GM19023 (cell line): Measurements from ENCODE around the gene TMCC2.

Experiments used
- ATAC-seq: cut with Tn5 transposase; IDR thresholded peaks from one replicate; pipeline ENCODE4 v1.9.1; 2021; ENCODE audit warnings: mild to moderate bottlenecking, moderate library complexity; ENCODE audit not compliant: unreplicated experiment

Gene TMCC2

DNA sequence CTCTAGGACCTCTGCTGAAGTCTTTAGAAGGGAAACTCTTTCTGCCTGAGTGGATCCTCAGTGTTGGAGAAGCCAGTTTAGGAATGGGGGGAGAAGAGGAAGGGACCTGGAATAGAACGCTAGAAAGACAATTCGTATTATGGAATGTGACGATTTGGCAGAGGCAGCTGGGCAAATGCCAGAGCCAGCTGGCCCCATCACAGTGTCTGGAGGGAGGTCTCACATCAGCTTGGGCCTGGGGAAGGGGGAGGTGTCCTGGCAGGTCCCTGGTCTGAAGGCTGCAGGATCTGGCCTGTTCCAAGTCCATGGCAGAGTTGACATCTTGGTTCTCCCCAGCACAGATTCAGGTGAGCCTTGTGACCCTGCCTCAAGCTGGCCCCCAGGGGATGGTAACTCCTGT, 11.3 kb downstream of the TMCC2 start:
- no peak for ATAC-seq

GRCh38 chr1:205240118-205240517, 12.4 kb downstream of the TMCC2 start:
- no peak for ATAC-seq

GRCh38 chr1:205240569-205240968, 12.8 kb downstream of the TMCC2 start:
- ATAC-seq, result no peak

DNA sequence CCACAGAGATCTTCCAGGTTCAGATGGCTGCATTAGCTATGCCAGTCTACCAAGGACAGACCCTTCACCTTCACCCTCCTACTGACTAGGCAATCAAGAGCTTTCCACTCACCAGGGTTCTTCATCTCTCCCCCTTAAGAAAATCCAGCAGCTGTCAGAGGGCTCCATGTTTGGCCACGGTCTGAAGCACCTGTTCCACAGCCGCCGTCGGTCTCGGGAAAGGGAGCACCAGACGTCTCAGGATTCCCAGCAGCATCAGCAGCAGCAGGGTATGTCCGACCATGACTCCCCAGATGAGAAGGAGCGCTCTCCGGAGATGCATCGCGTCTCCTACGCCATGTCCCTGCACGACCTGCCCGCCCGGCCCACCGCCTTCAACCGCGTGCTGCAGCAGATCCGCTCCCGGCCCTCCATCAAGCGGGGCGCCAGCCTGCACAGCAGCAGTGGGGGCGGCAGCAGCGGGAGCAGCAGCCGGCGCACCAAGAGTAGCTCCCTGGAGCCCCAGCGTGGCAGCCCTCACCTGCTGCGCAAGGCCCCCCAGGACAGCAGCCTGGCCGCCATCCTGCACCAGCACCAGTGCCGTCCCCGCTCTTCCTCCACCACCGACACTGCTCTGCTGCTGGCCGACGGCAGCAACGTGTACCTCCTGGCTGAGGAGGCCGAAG, 13.8 kb downstream of the TMCC2 start:
- no peak for ATAC-seq

GRCh38 chr1:205243350-205244191, 15.8 kb downstream of the TMCC2 start:
- no peak for ATAC-seq

- no peak for ATAC-seq
Measured at GRCh38 chr1:205244384-205244783, 16.6 kb downstream of the TMCC2 start.

GRCh38 chr1:205245096-205245495, 17.4 kb downstream of the TMCC2 start:
- no peak for ATAC-seq

DNA sequence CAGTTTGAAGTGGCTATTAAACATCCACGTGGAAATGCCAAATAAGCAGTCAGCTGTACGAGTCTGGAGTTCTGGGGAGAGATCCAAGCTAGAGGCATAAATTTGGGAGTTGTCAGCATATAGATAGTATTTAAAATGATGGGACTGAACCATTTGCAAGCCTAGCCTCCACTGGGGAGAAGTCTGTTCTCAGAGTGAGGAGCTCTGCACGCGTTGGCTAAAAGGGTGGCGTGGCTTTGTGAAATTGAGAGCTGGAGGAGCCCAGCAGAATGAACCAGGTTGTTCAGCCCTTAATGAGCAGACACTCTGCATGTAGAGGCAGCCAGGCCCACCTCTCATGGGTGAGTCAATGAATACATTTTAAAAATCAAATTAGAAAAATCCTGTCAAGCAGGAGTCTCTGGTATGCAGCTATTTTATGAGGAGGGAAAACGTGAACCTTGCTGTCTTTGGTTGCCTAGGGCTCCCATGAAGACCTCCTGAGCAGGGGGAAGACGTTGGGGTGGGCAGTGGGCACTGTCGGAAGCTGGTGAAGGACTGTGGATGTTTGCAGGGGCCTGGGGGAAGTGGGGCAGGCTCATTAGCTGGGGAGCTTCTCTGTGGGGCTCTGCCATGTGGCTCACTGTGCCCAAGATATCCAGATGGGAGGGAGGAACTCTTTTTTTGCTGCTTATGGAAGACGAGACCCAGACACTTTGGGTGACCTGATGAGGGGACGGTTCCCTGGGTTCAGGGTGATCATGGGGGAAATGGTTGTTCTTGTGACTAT, 18.8 kb downstream of the TMCC2 start:
- no peak for ATAC-seq

DNA sequence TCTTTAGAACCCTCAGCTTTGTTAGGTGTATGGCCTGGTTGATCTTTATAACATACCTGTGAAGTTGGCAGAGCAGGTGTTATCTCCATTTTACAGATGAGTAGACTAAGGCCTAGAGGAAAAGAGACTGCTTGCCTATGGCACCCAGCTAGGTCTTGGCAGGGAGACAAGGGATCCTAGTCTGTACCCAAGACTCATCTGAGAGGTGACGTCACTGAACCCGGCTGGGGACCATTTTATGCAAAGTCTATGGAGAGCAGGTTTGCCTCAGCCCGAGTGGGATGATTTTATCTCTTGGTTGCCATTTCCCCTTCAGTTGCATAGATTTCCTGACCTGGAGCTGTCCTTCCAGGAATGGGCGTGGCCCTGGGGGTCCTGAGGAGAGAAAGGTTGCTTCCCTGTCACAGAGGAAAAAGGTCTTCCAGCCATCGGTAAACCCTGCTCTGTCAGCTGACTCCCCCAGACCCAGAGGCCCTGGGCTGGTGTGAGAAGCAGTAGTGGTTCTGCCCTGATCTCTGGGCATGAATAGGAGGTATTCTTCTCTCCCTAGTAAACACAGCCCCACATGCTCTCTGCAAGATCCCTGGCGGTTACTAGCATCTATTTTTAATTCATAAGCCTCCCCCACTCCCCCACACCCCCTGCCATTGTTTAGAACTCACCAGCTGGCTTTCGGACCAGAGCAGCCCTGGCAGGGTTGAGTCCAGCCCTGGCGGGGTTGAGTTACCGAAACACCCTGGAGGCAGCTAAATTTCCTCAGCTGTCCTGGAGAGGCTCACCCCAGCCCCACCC, 19.6 kb downstream of the TMCC2 start:
- ATAC-seq, result no peak

DNA sequence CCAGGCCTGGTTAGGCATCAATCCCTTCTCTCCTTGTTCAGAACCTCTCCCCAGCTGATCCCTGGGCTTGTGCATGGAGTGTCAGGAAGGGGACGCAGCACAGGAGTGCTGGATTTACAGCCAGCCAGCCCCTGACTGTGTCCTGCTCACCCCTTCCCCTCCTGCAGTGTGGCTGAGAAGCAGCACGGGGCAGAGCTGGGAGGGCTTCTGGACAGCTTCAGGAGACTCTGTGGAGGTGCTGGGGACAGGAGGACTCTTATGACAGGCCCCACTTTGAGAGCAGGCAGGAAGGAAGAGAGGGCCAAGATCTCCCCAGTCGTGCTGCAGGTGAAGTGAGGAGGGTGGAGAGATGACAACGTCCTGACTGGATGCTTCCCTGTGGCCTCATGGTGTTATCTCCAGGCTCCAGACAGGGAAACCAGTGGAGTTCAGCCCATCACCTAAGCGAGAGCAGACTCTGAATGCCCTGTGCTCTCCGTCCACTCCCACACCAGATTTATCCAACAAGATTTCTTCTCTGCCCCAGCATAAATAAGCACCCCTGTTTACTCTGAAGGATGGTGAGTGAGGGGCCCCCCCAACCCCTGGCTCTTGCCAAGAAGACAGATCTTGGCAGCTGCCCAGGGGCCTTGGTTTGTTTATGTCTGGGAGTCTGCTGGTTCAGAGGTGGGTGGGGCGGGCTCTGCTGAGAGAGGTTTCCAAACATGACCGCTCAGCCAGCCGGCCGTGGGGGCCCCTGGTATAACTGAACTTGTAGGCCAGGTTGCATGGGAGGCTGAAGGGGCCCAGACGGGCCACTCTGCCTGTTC, 21.3 kb downstream of the TMCC2 start:
- no peak for ATAC-seq

DNA sequence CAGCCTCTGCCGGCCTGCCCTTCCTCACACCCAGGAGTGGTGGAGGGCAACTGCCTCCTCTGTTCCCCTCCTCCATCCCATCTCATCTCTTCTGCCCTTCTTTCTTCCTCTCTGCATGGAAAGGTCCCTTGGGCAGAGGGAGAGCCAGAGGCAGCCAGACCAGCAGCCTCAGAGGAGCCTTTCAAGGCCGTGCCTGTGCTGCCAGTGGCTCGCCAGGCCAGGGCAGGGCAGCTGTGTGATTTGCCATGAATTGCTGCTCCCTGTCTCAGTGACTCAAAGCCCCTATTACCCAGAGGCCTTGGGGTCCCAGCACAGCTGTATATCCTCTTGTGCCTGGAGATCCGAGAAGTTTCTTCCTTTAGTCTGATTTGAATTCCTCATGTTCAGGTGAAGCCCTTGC, 21.9 kb downstream of the TMCC2 start:
- ATAC-seq, result no peak

DNA sequence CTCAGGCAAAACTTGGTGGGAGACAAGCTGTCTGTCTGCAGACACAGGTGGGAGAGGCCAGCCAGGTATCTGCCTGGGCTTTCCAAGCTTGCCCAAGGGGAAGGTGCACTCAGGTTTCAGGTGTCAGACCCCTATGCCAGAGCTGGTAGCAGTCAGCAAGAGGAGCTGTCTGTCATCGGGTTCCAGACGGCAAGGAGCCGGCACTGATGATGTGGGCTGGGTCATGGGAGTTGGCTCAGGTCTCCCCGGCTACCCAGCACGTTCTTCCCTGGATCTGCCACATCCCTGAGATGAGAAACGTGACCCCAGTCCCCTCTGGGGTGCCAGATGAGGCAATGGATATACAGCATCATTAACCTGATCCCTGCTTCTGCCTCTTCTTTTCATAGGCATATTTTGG, 23.0 kb downstream of the TMCC2 start:
- ATAC-seq, result no peak

DNA sequence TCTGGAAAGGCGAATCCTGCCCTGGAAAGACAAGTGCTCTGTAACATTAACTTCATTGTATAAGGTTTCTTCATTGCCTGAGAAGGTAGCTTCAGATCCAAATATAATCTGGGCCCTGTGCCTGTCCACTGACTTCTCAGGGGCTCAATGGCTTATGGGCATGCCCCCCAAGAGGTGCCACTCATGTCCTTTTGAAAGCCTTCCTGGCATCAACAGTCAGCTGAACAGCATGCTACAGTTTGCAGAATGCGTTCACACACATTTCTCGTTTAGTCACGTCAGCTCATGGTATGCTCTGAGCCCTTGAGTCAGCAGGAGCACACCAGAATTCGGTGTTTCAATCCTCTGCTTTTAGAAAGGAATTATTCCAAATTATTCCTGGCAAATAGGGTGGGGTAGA, 23.8 kb downstream of the TMCC2 start:
- no peak for ATAC-seq

- no peak for ATAC-seq
Measured at GRCh38 chr1:205255941-205256780, 28.4 kb downstream of the TMCC2 start.

DNA sequence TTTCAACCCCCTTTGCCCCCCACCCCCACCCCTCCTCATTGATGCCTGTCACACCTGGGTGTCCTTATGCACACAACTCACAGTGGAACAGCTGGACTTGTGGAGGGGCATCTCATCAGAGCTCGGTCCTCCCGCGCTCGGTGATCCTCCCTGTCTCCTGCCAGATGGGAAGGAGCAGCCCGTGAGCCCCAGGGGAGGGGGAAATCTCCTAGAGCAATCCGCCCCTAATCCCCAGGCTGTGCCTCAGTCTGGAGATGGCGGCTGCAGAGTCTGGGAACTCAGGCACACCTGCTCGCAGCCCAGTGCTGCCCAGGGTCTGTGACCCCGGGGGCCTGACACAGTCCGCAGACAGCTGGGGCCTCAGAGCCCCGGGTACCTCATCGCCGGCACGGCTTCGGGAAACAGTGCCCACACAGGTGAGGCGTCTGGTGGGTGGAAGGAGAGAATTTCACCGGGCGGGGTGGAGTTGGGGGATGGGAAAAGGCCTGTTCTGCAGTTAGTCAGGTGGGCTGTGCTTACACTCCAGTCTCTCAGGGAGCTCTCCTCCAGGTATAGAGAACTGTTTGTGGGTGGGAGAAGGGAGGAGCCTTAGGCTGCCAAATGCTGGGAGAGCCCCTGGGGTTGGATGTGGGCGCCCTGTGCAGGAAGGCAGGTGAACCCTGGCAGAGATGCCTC, 29.3 kb downstream of the TMCC2 start:
- ATAC-seq, result no peak

DNA sequence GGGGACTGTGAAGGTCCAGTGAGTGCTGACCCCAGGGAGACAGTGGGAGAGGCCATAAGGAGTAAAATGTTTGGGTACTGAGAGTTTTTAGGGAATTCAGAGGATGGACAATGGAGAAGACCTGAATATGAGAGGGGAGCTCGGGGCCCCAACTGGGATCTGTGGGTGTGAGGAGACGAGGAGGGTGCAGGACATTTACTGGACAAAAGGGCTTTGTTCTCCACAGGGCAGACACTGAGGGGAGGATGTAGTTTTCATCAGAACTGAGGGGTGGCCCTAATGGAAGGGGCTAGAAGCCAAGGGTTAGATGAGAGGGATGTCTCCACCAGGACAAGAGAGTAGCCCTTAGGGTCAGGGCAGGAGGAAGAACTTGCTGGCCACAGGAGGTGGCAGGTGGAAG, 30.0 kb downstream of the TMCC2 start:
- ATAC-seq, result no peak

DNA sequence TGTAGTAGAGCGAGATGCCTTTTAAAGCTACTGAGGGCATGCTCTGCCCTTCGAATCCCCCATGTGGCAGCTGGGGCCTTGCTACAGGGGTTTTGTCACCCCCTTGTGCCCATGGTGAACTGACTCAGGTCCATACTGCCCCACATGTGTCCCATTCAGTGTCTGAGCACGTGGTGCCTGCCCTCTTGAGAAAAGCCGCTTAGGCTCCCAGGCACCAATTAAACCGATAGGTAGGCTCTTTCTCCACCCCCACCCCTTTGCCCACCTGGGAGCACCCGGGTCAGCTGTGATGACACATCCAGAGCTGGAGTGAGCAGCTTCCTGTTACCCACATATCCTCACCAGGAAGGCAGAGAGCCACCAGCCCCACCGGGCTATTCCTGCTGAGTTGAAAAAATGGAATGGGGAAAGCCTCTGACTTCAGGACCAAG, 30.5 kb downstream of the TMCC2 start:
- ATAC-seq, result no peak

DNA sequence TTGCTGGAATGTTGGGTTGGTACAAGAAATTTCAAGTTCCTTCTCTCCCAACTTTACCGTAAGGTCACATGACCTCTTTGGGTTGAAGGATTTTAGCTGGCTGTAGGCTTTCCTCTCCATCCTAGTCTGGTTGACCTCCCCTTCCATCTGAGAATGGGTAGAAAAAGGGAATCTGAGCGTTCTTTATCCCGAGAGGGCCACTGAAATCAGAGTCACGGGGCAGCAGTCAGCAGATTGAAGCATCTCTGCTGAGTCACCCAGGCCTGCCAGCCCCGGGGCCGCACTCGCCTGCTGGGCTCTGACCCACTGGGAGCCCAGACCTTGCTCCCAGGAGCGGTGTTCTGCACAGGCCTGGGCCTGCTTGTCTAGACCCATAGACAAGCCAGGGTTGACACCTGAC, 31.0 kb downstream of the TMCC2 start:
- no peak for ATAC-seq
